Panc1 (cell line): ENCODE data around the gene TPRN. TPM values are rescaled to one million over a fixed set of nuclear protein-coding genes. Genes with fewer than 3 reads are reported as not detected.

Experiments
- ATAC-seq: fragments of 200-7000 bp; cut with Tn5 transposase; 2 replicates; pipeline ENCODE4 v1.9.1; 2020; ENCODE audit warnings: mild to moderate bottlenecking, moderate library complexity
- BruUV-seq: library from RNA; stranded (reverse); fragments of 400-500 nt; replicated peaks from 2 replicates; lab custom pipeline; 2021; lab: Mats Ljungman, UMichigan
- CTCF ChIA-PET: fragments of 300-600 bp; sonication (Branson Sonifier 250); formaldehyde crosslinking; loops from one replicate; lab custom pipeline; 2022; ENCODE audit warnings: antibody characterized with exemption; lab: Charles Lee
- POLR2A ChIA-PET: fragments of 300-600 bp; sonication (Branson Sonifier 250); formaldehyde crosslinking; loops from one replicate; lab custom pipeline; 2022; ENCODE audit warnings: antibody characterized with exemption; lab: Charles Lee
- DNase-seq: peaks from one replicate; pipeline ENCODE4 v3.0.0-alpha.2; 2010; ENCODE audit warnings: low read depth, low spot score
- H3K27ac ChIP-seq: 2 replicates; pipeline ENCODE4 v1.5.1; 2011; ENCODE audit warnings: mild to moderate bottlenecking, low read length, inconsistent platforms
- H3K27me3 ChIP-seq: fragments of 200-500 bp; sonication (Bioruptor generic); 2 replicates; pipeline ENCODE4 v1.6.0; 2014; ENCODE audit warnings: low read length, inconsistent platforms; ENCODE audit not compliant: control insufficient read depth, insufficient read depth
- H3K36me3 ChIP-seq: fragments of 200-500 bp; sonication (Bioruptor generic); 2 replicates; pipeline ENCODE4 v1.5.1; 2014; ENCODE audit warnings: inconsistent platforms, mild to moderate bottlenecking, low read length, moderate library complexity; ENCODE audit not compliant: control insufficient read depth, insufficient read depth
- H3K4me1 ChIP-seq: 2 replicates; pipeline ENCODE4 v1.5.1; 2011; ENCODE audit warnings: inconsistent platforms, mild to moderate bottlenecking, low read length, moderate library complexity; ENCODE audit not compliant: control insufficient read depth, insufficient read depth
- H3K4me3 ChIP-seq, 2 experiments: 2 replicates each; pipeline ENCODE4 v1.5.1; 2011 to 2012; ENCODE audit warnings: low read depth in 2 of 2, low read length in 2 of 2, mild to moderate bottlenecking in 2 of 2, inconsistent platforms in 1 of 2, moderate library complexity in 1 of 2
- H3K9me3 ChIP-seq: fragments of 200-500 bp; sonication (Bioruptor generic); 2 replicates; pipeline ENCODE4 v1.5.1; 2014; ENCODE audit warnings: low read depth, mild to moderate bottlenecking, inconsistent platforms, low read length, moderate library complexity; ENCODE audit not compliant: control insufficient read depth, insufficient read depth
- CTCF ChIP-seq: fragments of 450-650 bp; IDR thresholded peaks from 2 replicates; pipeline ENCODE4 v1.5.1; 2017; ENCODE audit warnings: mild to moderate bottlenecking
- POLR2AphosphoS5 ChIP-seq: IDR thresholded peaks from 2 replicates; pipeline ENCODE4 v1.6.1; 2012; ENCODE audit warnings: mild to moderate bottlenecking, low read depth, low read length, moderate library complexity
- REST ChIP-seq, 2 experiments: IDR thresholded peaks; 2 replicates each; pipeline ENCODE4 v1.6.1; 2011 to 2012; ENCODE audit warnings: low read depth in 2 of 2, control low read depth in 1 of 2, low read length in 1 of 2, mild to moderate bottlenecking in 1 of 2, moderate library complexity in 1 of 2; ENCODE audit not compliant: insufficient read depth in 1 of 2
- SIN3A ChIP-seq: IDR thresholded peaks from 2 replicates; pipeline ENCODE4 v1.6.1; 2012; ENCODE audit warnings: low read depth, mild to moderate bottlenecking, low read length, moderate library complexity, borderline replicate concordance; ENCODE audit not compliant: insufficient read depth
- TCF7L2 ChIP-seq: IDR thresholded peaks from 2 replicates; pipeline ENCODE4 v1.6.1; 2011; ENCODE audit warnings: mild to moderate bottlenecking, low read depth, low read length, inconsistent platforms
- in situ Hi-C: cut with HindIII; loops from 2 replicates; pipeline ENCODE4 v1.10.0; 2016; ENCODE audit warnings: low sequenced_read_pairs, low pct_unique_long_range_greater_than_20kb
- intact Hi-C: fragments of 100-400 bp; cut with micrococcal nuclease; formaldehyde crosslinking; loops from one replicate; pipeline ENCODE4 v1.10.0; 2022; ENCODE audit not compliant: unreplicated experiment
- total RNA-seq: library from RNA; stranded (reverse); gene quantifications from one replicate; pipeline ENCODE4 v1.2.1, GENCODE V29; 2021; ENCODE audit not compliant: unreplicated experiment

TPRN gene
- total RNA-seq, 1 experiment from 2014 or later, result 21.7 TPM

DNA sequence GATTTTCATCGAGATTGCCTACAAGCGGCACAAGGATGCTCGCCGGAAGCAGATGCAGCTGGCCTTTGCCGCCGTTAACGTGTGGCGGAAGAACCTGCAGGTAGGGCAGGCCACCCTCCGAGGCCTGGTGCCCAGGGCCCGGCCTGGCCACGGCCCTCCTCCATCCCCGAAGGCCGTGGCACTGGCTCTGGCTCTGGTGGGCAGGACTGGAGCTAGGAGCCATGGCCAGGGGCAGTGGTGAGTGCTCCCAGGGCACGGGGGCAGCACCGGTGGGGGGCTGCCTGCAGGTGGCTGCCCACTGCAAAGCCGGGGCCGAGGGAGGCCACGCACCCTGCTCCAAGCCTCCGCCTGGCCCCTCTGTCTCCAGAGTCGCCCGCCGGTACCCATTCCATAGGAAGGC lies 36.7 kb downstream of the TPRN start:
- no peak overlapping the region for H3K27ac ChIP-seq
- in situ Hi-C loops, result no loop called here
- TF ChIP-seq CTCF (no peak), TCF7L2 (no peak), REST (IDR thresholded peaks at IDR 0.05; ENCODE audit: insufficient read depth in 1 of 2, low read depth in 2 of 2, low read length in 1 of 2) (no peak), POLR2AphosphoS5 (no peak), SIN3A (no peak)
- no peaks in the 10 kb centered on the region for H3K9me3 ChIP-seq
- no peak for DNase-seq
- no peak overlapping the region for H3K4me3 ChIP-seq
- no TSS peak for BruUV-seq
- no peaks in the 10 kb centered on the region for H3K27me3 ChIP-seq
- intact Hi-C loops, result no loop called here
- POLR2A ChIA-PET, result no interaction called here
- ATAC-seq, result no peak
- CTCF ChIA-PET, result no interaction called here
- H3K36me3 ChIP-seq, result no peaks in the 10 kb centered on the region
- H3K4me1 ChIP-seq, result 0 out of 2 replicates have a peak, but pooled peaks cover 4% of the 10 kb centered on the region

GRCh38 chr9:137163365-137163715 lies 37.2 kb downstream of the TPRN start:
- Histone ChIP-seq H3K36me3 (no peaks in the 10 kb centered on the region), H3K9me3 (no peaks in the 10 kb centered on the region), H3K4me1 (0 out of 2 replicates have a peak, but pooled peaks cover 4% of the 10 kb centered on the region), H3K27me3 (no peaks in the 10 kb centered on the region), H3K27ac (no peak overlapping the region), H3K4me3 (peak overlapping the region; percentile 32 to 52)
- no peak for TF ChIP-seq CTCF
- no peak for TF ChIP-seq POLR2AphosphoS5
- no peak for TF ChIP-seq REST (IDR thresholded peaks at IDR 0.05; ENCODE audit: insufficient read depth in 1 of 2, low read depth in 2 of 2, low read length in 1 of 2)
- no peak for TF ChIP-seq SIN3A
- TF ChIP-seq TCF7L2, result no peak
- in situ Hi-C loops (no loop called here), intact Hi-C loops (no loop called here)
- ChIA-PET POLR2A (no interaction called here), CTCF (interaction anchor here (0.6 to 1.1 kb wide), 3 partner anchors 12 to 39 kb away, joined by 5 to 8 read pairs (median 6); no protein-coding TSS in a partner anchor)
- no TSS peak for BruUV-seq
- DNase-seq (no peak), ATAC-seq (peak; percentile 63)
